Measurements from ENCODE around the gene ADAMTSL1. TPM values are rescaled to one million over a fixed set of nuclear protein-coding genes. Genes with fewer than 3 reads are reported as not detected.

Gene ADAMTSL1
- polyA plus RNA-seq, 2 of the 4 experiments (the other 2 are of a cell fraction), result 0.03 TPM; not detected in 1

- Histone ChIP-seq H3K9me3 (peaks cover 9% of the 10 kb centered on the region; the same call in 1 of the 3 replicates), H3K4me3 (no peak overlapping the region), H3K4me2 (no peak overlapping the region), H3K27ac (no peak overlapping the region), H3K4me1 (no peaks in the 10 kb centered on the region)
- FAIRE-seq (no peak), ATAC-seq (no peak), DNase-seq (ENCODE audit: low read depth in 1 of 2, low spot score in 1 of 2) (no peak)
- CTCF ChIA-PET, result no interaction called here
- 35% methylated on average over 4 of the region's 4 CpGs for WGBS (ENCODE audit: missing lambda C conversion rate)
- POLR2A ChIA-PET, result no interaction called here
- TF ChIP-seq PBX3 (IDR thresholded peaks at IDR 0.05) (no peak), REST (IDR thresholded peaks at IDR 0.05) (no peak), EP300 (IDR thresholded peaks at IDR 0.05) (no peak), CEBPB (IDR thresholded peaks at IDR 0.05) (no peak), ESRRA (IDR thresholded peaks at IDR 0.05; ENCODE audit: borderline replicate concordance, low read length) (no peak), MAX (IDR thresholded peaks at IDR 0.05) (no peak), PHF8 (IDR thresholded peaks at IDR 0.05; ENCODE audit: borderline replicate concordance, low read depth) (no peak), CBX8 (IDR thresholded peaks at IDR 0.05) (no peak), NFE2L2 (conservative IDR thresholded peaks at IDR 0.05; ENCODE audit: low read length) (no peak), HEYL (CRISPR knock-in tag; IDR thresholded peaks at IDR 0.05) (no peak), CBX2 (IDR thresholded peaks at IDR 0.05; ENCODE audit: borderline replicate concordance, low read depth) (no peak), ZNF302 (CRISPR knock-in tag; IDR thresholded peaks at IDR 0.05) (no peak), RFX5 (IDR thresholded peaks at IDR 0.05) (no peak), SREBF2 (IDR thresholded peaks at IDR 0.05) (no peak)
Observed at GRCh38 chr9:18474783-18475182, 830 bp downstream of the ADAMTSL1 start.

- CTCF ChIA-PET, result interaction anchor here (0.6 to 1.2 kb wide), 2 partner anchors 84 to 519 kb away, joined by 3 read pairs; no protein-coding TSS in a partner anchor
- POLR2A ChIA-PET, result no interaction called here
- ATAC-seq (no peak), DNase-seq (ENCODE audit: low read depth in 1 of 2, low spot score in 1 of 2) (no peak), FAIRE-seq (no peak)
- Histone ChIP-seq H3K4me1 (no peaks in the 10 kb centered on the region), H3K4me2 (no peak overlapping the region), H3K9me3 (no peaks in the 10 kb centered on the region), H3K4me3 (no peak overlapping the region), H3K27ac (no peak overlapping the region)
- 59% methylated on average over 5 of the region's 5 CpGs for WGBS (ENCODE audit: missing lambda C conversion rate)
- no peak for TF ChIP-seq KDM1A (IDR thresholded peaks at IDR 0.05; ENCODE audit: low read depth)
- TF ChIP-seq HEYL (CRISPR knock-in tag; IDR thresholded peaks at IDR 0.05), result no peak
- no peak for TF ChIP-seq ZSCAN20 (CRISPR knock-in tag; IDR thresholded peaks at IDR 0.05)
- TF ChIP-seq FOSB (CRISPR knock-in tag; IDR thresholded peaks at IDR 0.05), result no peak
- TF ChIP-seq GATA3 (IDR thresholded peaks at IDR 0.05; ENCODE audit: borderline replicate concordance), result no peak
- TF ChIP-seq HOXB5 (CRISPR knock-in tag; IDR thresholded peaks at IDR 0.05), result no peak
- no peak for TF ChIP-seq CTCF (IDR thresholded peaks at IDR 0.05)
- no peak for TF ChIP-seq ZC3H11A (IDR thresholded peaks at IDR 0.05)
- TF ChIP-seq BHLHE40 (IDR thresholded peaks at IDR 0.05; ENCODE audit: low read depth, low read length), result no peak
- no peak for TF ChIP-seq USF2 (IDR thresholded peaks at IDR 0.05)
- no peak for TF ChIP-seq HMGXB4 (CRISPR knock-in tag; IDR thresholded peaks at IDR 0.05; ENCODE audit: borderline replicate concordance)
Observed at GRCh38 chr9:18477121-18477660, 3.2 kb downstream of the ADAMTSL1 start.
